GM18951 (cell line): ENCODE data around the gene ATF6.

Experiments used
- POLR2A ChIP-seq: IDR thresholded peaks from 4 replicates; pipeline ENCODE4 v1.6.1; 2011; ENCODE audit warnings: mild to moderate bottlenecking; ENCODE audit not compliant: insufficient read length, insufficient read depth; ENCODE audit errors: extremely low read depth
- in situ Hi-C: fragments of 300-500 bp; cut with MboI; formaldehyde crosslinking; loops from one replicate; pipeline ENCODE4 v1.12.0; 2022; ENCODE audit warnings: low sequenced_read_pairs, mixed read lengths, inconsistent platforms; ENCODE audit not compliant: unreplicated experiment

The ATF6 gene

GRCh38 chr1:161943737-161944136 is 177.6 kb downstream of the ATF6 start:
- no peak for TF ChIP-seq POLR2A
- in situ Hi-C loops, result no loop called here

GRCh38 chr1:161944381-161944780 is 178.3 kb downstream of the ATF6 start:
- in situ Hi-C loops, result no loop called here
- no peak for TF ChIP-seq POLR2A

GRCh38 chr1:161945306-161946060 is 179.4 kb downstream of the ATF6 start:
- no peak for TF ChIP-seq POLR2A
- in situ Hi-C loops, result no loop called here

- TF ChIP-seq POLR2A, result no peak
- in situ Hi-C loops, result no loop called here
Observed at GRCh38 chr1:161946071-161946987, 180.2 kb downstream of the ATF6 start.

GRCh38 chr1:161948435-161948834 is 182.3 kb downstream of the ATF6 start:
- in situ Hi-C loops, result no loop called here
- TF ChIP-seq POLR2A, result no peak

- no peak for TF ChIP-seq POLR2A
- in situ Hi-C loops, result no loop called here
Observed at GRCh38 chr1:161949548-161949947, 183.4 kb downstream of the ATF6 start.

GRCh38 chr1:161950377-161950776 is 184.3 kb downstream of the ATF6 start:
- in situ Hi-C loops, result no loop called here
- no peak for TF ChIP-seq POLR2A

GRCh38 chr1:161951646-161952045 is 185.5 kb downstream of the ATF6 start:
- no peak for TF ChIP-seq POLR2A
- in situ Hi-C loops, result no loop called here

- no peak for TF ChIP-seq POLR2A
- in situ Hi-C loops, result no loop called here
Observed at GRCh38 chr1:161952607-161953172, 186.6 kb downstream of the ATF6 start.

- in situ Hi-C loops, result no loop called here
- TF ChIP-seq POLR2A, result no peak
Observed at GRCh38 chr1:161953256-161953920, 187.3 kb downstream of the ATF6 start.

- in situ Hi-C loops, result no loop called here
- TF ChIP-seq POLR2A, result no peak
Observed at GRCh38 chr1:161954050-161954449, 187.9 kb downstream of the ATF6 start.

GRCh38 chr1:161954466-161954865 is 188.3 kb downstream of the ATF6 start:
- in situ Hi-C loops, result no loop called here
- no peak for TF ChIP-seq POLR2A

GRCh38 chr1:161955606-161956005 is 189.5 kb downstream of the ATF6 start:
- TF ChIP-seq POLR2A, result no peak
- in situ Hi-C loops, result no loop called here
